ENCODE results near the gene STK24. TPM values are rescaled to one million over a fixed set of nuclear protein-coding genes. Genes with fewer than 3 reads are reported as not detected.
A peak's percentile ranks its signal among the peaks of the same experiment; 100 is the strongest.

The STK24 gene
- total and polyA plus RNA-seq, 2 of the 4 experiments (the other 2 are of a cell fraction): 29.2 to 43.4 TPM

DNA sequence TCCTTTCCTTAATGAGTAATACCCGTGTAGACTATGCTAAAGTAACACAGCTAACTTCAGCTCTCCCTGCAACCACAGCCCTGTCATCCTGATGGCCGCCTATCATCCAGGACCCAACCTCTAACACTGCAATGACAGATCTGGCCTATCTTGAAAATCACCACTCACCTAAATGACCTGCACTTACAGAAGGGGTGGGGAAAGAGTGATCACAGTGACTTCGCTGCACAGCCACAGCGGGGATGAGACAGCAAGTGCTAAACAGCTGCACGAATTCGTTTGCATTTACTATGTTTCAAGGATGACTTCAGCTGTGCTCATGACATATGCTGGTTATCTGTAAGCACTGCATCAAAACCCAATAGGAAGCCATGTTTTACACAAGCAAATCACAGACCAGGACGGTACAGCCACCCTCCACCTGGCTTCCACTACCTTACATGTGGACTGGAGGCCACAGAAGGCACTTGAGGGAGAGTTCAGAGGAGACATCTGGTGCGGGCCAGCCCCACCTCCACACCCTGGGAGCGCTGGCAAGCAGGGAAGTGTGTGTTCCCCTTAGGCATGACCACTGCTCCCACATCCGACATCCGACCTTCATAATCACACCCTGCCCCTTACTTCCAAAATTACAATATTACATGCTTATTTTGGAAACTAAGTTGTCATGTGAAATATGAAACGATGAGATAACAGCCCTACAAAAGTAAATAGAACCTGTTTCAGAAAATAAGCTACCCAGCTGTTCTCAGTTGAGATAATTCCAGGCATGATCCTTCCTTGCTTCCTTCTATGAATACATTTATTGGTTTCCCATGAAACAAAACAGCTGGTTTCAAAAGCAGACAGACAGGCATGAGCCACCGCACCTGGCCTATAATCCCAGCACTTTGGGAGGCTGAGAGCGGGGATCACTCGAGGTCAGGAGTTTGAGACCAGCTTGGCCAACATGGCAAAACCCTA is 95.7 kb downstream of the STK24 start:
- ATAC-seq (ENCODE audit: low read depth): no peak
- no peaks in the 10 kb centered on the region for H3K27me3 ChIP-seq (ENCODE audit: control insufficient read depth, insufficient read depth, low read length)
- H4K20me1 ChIP-seq (ENCODE audit: insufficient read depth, low read length): peaks cover 68% of the 10 kb centered on the region
- no peak overlapping the region for H2BK15ac ChIP-seq (ENCODE audit: low read depth, low read length)
- in situ Hi-C loops (cut with MboI; ENCODE audit: low sequenced_read_pairs) (no loop called here), intact Hi-C loops (cut with micrococcal nuclease) (loop anchor here (5.0 kb wide), 1 partner anchor 96 kb away; the partner anchor contains the start of gene STK24), dilution Hi-C loops (cut with HindIII; ENCODE audit: low sequenced_read_pairs, unreplicated experiment) (no loop called here)
- DNase-seq: peak; percentile 69
- no TSS peak for BruUV-seq (replicated peaks)
- H2AFZ ChIP-seq (replicated peaks; ENCODE audit: low read length, poor library complexity): no peak overlapping the region
- H4K5ac ChIP-seq (ENCODE audit: low read depth, low read length): no peak overlapping the region
- no peaks in the 10 kb centered on the region for H3K9me3 ChIP-seq (ENCODE audit: control insufficient read depth, insufficient read depth, low read length)
- peaks cover 36 to 92% of the 10 kb centered on the region in 2 experiments for H3K79me1 ChIP-seq (ENCODE audit: low read depth in 1 of 2, low read length in 2 of 2)
- H3K4me1 ChIP-seq (ENCODE audit: control insufficient read depth, insufficient read depth, low read length): peaks cover 48% of the 10 kb centered on the region
- ChIA-PET CTCF (interaction anchor here (0.6 to 1.5 kb wide), 3 partner anchors 12 to 207 kb away, joined by 3 read pairs; no protein-coding TSS in a partner anchor), POLR2A (ENCODE audit: unreplicated experiment) (interaction anchor here (0.6 kb wide), 1 partner anchor 469 kb away, joined by 4 read pairs; no protein-coding TSS in a partner anchor)
- peak overlapping the region; percentile 23 for H2AK9ac ChIP-seq (replicated peaks; ENCODE audit: low read depth, low read length, poor library complexity)
- no peak overlapping the region for H3K18ac ChIP-seq (ENCODE audit: low read depth, low read length)
- no peak overlapping the region for H2BK5ac ChIP-seq (ENCODE audit: low read depth, low read length, poor library complexity, severe bottlenecking)
- H3K4me2 ChIP-seq (ENCODE audit: low read depth, low read length): no peak overlapping the region
- no peak overlapping the region for H3K56ac ChIP-seq (ENCODE audit: extremely low read depth, insufficient read depth, low read length)
- H3K4ac ChIP-seq (ENCODE audit: low read depth, low read length): 0 out of 2 replicates have a peak overlapping the region, but pooled peaks have one; percentile 10
- H3K9me1 ChIP-seq (ENCODE audit: insufficient read depth, low read length): peaks cover 53% of the 10 kb centered on the region
- peak overlapping the region; percentile 11; the same call in 1 of the 2 replicates for H2AK5ac ChIP-seq (ENCODE audit: low read depth, low read length)
- H4K91ac ChIP-seq (ENCODE audit: insufficient read depth, low read depth, low read length): no peak overlapping the region
- peak overlapping the region in 1 of 2 experiments; percentile 19; a peak in 1 of 4 replicates for H4K8ac ChIP-seq (ENCODE audit: low read depth in 2 of 2, low read length in 2 of 2)
- H2BK120ac ChIP-seq (ENCODE audit: low read depth, low read length): no peak overlapping the region
- WGBS, 2 experiments (ENCODE audit: extremely low coverage in 2 of 2, insufficient read length in 1 of 2): 57% methylated on average over 4 of the region's 15 CpGs; no CpG with 5 or more reads in 1 of the 2 experiments
- H2BK20ac ChIP-seq (ENCODE audit: low read depth, low read length): peak overlapping the region; percentile 26; the same call in 1 of the 2 replicates
- no peak overlapping the region for H3K9ac ChIP-seq (ENCODE audit: low read depth, low read length)
- no peak overlapping the region for H3K27ac ChIP-seq (ENCODE audit: insufficient read depth, low read length)
- 0 out of 2 replicates have a peak overlapping the region, but pooled peaks have one; percentile 16 for H3K14ac ChIP-seq (replicated peaks; ENCODE audit: low read depth, low read length)
- peaks cover 6% of the 10 kb centered on the region for H3K36me3 ChIP-seq (ENCODE audit: control insufficient read depth, insufficient read depth, low read length)
- H3K23ac ChIP-seq (ENCODE audit: low read depth, low read length): no peak overlapping the region
- H3K4me3 ChIP-seq (ENCODE audit: insufficient read depth, low read depth, low read length): no peak overlapping the region
- TF ChIP-seq MXI1 (IDR thresholded peaks at IDR 0.05; ENCODE audit: borderline replicate concordance, low read depth, low read length) (no peak), RCOR1 (IDR thresholded peaks at IDR 0.05; ENCODE audit: insufficient replicate concordance, low read length) (no peak), SMC3 (IDR thresholded peaks at IDR 0.05; ENCODE audit: low read depth, low read length) (no peak), RFX5 (IDR thresholded peaks at IDR 0.05; ENCODE audit: low read depth, low read length) (no peak), FOS (IDR thresholded peaks at IDR 0.05; ENCODE audit: low read depth, low read length) (no peak), CHD1 (IDR thresholded peaks at IDR 0.05; ENCODE audit: low read depth, low read length) (no peak), NFE2L2 (IDR thresholded peaks at IDR 0.05; ENCODE audit: low read depth, low read length) (no peak), RAD21 (IDR thresholded peaks at IDR 0.05; ENCODE audit: low read length) (no peak), POLR2A (IDR thresholded peaks at IDR 0.05; ENCODE audit: low read depth, low read length) (no peak), BHLHE40 (IDR thresholded peaks at IDR 0.05; ENCODE audit: low read depth, low read length) (no peak), MAFK (IDR thresholded peaks at IDR 0.05; ENCODE audit: low read depth, low read length) (no peak)
- TF ChIP-seq, protein P1, sequence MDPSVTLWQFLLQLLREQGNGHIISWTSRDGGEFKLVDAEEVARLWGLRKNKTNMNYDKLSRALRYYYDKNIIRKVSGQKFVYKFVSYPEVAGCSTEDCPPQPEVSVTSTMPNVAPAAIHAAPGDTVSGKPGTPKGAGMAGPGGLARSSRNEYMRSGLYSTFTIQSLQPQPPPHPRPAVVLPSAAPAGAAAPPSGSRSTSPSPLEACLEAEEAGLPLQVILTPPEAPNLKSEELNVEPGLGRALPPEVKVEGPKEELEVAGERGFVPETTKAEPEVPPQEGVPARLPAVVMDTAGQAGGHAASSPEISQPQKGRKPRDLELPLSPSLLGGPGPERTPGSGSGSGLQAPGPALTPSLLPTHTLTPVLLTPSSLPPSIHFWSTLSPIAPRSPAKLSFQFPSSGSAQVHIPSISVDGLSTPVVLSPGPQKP (IDR thresholded peaks at IDR 0.05; ENCODE audit: borderline replicate concordance, low read depth, low read length): no peak
- TF ChIP-seq, protein P2, sequence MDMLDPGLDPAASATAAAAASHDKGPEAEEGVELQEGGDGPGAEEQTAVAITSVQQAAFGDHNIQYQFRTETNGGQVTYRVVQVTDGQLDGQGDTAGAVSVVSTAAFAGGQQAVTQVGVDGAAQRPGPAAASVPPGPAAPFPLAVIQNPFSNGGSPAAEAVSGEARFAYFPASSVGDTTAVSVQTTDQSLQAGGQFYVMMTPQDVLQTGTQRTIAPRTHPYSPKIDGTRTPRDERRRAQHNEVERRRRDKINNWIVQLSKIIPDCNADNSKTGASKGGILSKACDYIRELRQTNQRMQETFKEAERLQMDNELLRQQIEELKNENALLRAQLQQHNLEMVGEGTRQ (IDR thresholded peaks at IDR 0.05; ENCODE audit: low read depth, low read length): no peak
